Measurements from ENCODE around the gene CNOT3.
A peak's percentile ranks its signal among the peaks of the same experiment; 100 is the strongest.

CNOT3 gene

DNA sequence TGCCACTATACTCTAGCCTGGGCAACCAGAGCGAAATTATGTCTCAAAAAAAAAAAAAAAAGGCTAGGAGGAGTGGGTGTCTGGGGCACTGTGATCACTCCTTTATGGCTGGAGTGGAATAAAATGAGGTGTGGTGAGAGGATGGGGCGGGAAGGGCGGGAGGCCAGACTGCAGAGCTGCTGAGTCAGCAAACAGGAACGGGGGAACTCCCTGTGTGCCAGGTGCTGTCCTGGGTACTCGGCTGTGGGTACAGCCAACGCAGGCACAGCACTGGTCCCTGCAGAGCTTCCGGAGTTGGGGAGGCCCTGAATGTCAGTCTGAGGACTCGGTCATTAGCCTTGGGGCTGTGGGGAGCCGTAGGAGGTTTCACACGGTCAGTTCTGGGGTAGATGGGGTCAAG is 16.3 kb upstream of the CNOT3 start:
- no peak for DNase-seq (ENCODE audit: low spot score)

DNA sequence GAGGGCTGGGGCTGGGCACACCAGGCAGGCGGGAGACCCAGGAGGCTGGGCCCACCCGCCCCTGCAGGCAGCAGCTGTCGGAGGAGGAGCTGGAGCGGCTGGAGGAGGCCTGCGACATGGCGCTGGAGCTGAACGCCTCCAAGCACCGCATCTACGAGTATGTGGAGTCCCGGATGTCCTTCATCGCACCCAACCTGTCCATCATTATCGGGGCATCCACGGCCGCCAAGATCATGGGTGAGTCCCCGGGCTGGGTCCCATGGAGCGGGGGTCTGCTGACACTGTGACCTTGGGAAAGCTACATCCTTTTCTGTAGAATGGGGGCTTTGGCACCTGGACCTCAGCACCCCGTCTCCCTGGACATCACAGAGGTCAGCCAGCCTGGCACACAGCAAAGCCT is 13.9 kb upstream of the CNOT3 start:
- DNase-seq (ENCODE audit: low spot score): no peak

DNA sequence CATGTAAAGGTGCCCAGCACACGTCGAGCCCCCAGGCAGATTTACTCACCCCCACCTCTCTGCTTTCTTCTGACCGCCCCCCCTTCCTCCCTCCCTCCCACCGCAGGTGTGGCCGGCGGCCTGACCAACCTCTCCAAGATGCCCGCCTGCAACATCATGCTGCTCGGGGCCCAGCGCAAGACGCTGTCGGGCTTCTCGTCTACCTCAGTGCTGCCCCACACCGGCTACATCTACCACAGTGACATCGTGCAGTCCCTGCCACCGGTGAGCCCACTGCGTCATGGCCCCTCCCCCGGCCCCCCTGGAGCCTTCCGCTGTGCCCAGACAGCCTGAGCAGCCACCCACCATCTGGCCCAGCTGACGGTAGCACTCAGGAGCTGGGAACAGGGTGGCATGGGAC is 13.2 kb upstream of the CNOT3 start:
- no peak for DNase-seq (ENCODE audit: low spot score)

DNA sequence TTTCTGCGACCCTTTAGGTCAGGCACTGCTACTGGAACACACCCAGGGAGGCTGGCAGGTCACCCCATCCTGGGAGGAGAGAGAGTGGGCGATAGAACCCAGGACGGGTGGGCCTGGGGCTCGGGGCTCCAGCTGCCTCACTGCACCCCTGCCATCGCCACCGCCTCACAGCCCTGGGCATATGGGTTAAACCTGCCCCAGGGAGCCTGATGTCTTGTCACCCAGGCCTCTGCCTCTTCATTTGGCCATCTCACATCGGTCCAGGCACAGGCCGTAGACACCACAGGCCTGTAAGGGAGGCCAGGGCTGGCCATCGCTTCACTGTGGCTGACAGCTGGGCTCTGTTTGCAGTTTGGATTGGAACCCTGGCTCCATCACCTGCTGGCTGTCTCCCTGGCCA is 11.8 kb upstream of the CNOT3 start:
- DNase-seq (ENCODE audit: low spot score): no peak

DNA sequence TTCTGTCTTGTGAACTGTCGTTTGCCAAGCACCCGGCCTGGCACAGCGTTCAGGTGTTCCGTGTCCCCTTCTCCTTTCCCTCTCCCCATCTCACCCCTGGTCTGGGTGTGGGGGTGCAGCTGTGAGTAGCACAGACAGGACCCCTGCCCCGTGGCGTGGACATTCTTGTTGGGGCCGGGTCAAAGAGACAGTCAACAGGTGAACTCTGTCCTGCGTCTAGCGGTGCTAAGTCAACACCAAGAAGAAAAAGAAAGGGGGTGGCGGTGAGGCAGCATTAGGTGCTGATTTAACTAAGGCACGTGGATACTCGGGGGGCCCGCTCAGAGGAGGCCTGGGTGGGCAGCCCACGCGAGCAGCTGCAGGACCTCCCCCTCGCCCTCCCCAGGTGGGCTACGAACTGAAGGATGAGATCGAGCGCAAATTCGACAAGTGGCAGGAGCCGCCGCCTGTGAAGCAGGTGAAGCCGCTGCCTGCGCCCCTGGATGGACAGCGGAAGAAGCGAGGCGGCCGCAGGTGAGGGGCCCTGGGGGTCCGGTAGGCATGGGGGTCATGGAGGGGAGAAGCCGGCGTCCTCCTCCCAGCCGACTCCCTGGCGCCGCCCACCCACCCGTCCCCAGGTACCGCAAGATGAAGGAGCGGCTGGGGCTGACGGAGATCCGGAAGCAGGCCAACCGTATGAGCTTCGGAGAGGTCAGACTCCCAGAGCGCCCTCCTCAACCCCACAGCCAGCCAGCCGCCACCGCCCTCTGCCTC is 9.7 kb upstream of the CNOT3 start:
- no peak for DNase-seq (ENCODE audit: low spot score)

DNA sequence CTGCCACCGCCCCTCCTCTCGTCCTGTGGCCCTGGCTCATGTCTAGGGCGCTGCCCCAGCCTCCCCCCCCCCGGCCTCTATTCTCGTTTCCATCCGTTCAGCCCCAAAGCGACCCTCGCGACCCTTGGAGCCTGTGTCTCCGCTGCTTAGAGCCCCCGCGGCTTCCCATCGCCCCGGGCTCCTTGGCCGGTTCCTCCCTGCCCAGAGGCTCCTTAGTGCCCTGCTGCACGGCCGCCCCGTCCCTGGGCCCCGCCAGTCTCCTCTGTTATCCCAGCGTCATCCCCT is 9.2 kb upstream of the CNOT3 start:
- no peak for DNase-seq (ENCODE audit: low spot score)

DNA sequence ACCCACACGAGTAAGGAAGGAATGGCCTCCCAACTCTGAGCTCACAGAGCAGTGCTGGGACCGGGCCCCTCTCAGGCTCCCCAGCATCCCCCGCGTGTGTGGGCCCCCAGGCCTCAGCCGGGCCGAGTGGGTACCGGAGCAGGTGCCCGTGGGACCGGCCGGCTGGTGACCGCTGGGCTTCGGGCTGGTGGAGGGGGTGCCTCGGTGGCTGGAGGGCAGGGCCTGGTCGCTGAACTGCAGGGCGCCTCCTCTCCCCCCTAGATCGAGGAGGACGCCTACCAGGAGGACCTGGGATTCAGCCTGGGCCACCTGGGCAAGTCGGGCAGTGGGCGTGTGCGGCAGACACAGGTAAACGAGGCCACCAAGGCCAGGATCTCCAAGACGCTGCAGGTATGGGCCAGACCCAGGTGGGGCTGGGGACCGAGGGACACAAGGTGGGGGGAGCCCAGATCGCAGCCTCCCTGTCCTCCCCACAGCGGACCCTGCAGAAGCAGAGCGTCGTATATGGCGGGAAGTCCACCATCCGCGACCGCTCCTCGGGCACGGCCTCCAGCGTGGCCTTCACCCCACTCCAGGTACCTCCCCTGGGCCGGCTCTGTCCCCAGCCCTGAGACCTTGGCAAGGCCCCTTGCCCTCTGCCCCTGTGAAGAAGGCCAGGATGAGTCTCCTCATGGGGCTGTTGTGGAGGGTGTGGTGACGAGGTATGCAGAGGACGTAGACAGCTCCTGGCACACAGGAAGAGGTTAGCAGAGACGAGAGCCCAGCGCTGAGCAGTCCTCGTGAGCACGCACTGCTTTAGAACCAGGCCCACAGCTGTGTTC is 8.6 kb upstream of the CNOT3 start:
- no peak for DNase-seq (ENCODE audit: low spot score)

DNA sequence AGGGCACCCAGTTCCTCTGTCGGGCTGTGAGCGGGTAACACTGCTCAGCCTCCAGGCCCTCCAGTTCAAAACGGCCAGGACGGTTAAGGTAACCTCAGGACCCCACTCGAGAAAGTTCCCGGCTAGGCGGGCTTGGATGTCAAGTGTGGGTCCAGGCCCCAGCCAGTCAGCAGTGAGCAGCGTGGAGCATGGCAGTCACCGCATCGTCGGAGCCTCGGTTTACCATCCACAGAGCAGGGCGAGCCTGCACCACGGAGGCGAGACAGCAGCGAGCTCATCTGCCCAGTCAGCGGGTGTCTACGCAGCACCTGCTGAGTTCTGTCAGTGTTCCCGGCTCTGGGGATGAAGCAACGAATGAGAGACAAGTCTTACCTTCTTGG is 8.0 kb upstream of the CNOT3 start:
- DNase-seq (ENCODE audit: low spot score): no peak

DNA sequence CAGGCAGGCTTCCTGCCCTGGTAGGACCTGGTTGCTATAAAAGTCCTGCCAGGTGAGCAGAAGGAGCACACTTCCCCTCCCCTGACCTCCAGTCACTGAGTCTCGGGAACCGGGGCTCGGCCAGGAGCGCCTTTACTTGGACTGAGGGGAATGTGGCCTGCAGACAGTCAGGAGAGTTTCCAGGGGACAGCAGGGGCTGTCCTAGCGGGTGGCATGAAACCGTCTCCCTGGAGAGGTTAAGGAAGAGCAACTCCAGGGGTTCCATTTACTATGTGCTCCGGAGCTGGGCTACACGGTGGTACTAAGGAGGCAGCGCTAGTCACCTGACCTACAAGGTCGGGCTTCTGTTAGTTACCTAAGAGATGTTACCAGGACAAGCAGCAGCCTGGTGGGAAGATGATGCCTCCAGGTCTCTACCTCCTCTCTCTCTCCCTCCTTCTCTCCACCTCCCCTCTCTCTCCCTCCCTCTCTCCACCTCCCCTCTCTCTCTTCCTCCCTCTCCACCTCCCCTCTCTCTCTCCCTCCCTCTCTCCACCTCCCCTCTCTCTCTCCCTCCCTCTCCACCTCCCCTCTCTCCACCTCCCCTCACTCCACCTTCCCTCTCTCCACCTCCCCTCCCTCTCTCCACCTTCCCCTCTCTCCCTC is 4.1 kb upstream of the CNOT3 start:
- DNase-seq (ENCODE audit: low spot score): no peak

DNA sequence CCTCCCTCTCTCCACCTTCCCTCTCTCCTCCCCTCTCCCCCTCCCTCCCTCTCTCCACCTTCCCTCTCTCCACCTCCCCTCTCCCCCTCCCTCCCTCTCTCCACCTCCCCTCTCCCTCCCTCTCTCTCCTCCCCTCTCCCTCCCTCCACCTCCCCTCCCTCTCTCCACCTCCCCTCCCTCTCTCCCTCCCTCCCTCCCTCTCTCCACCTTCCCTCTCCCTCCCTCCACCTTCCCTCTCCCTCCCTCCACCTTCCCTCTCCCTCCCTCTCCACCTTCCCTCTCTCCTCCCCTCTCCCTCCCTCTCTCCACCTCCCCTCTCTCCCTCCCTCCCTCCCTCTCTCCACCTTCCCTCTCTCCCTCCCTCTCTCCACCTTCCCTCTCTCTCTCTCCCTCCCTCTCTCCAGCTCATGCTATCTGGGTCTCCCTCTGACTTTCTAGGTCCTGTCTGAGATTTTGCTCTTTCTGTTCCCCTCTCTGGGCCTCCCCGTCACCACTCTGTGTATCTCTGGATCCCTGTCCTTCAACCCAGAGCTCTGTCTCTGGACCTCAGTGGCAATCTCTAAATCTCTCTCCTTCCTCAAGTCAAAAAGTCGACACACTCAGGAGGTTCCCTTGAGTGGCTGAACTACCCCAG is 3.5 kb upstream of the CNOT3 start:
- no peak for DNase-seq (ENCODE audit: low spot score)

DNA sequence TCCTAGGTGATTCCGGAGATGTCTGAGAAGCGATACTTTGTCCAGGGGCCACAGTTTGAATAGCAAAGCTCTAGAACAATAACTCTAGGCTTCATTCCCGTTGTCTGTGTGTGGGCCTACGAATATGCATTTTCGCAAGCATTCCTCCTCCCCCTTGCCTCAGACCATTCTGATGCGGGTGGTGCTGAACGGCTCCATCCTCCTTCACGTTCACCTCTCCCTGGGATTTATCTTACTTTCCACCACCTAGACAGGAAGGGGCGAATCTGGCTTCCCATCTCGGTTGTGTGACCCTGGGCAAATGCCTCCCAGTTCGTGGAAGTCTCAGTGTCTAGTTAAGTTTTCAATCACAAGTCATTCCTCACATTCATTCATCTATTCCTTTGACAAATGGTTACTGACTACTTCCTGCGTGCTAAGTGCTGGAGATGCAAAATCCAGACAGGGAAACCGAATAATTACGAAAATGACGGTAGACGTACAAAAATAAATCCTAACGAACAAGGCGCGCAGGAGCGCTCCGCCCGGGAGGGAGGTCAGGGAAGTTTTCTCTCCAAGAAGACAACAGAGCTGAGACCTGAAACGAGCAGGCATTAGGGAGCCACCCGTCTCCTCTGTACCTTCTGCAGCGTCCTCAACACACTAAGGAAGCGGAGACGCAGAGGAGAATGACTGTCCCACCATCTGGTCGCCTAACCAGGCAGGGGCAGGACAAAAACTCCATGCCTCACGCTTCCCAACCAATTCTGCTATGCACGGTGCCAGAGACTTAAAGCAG is 1.3 kb upstream of the CNOT3 start:
- DNase-seq (ENCODE audit: low spot score): no peak

DNA sequence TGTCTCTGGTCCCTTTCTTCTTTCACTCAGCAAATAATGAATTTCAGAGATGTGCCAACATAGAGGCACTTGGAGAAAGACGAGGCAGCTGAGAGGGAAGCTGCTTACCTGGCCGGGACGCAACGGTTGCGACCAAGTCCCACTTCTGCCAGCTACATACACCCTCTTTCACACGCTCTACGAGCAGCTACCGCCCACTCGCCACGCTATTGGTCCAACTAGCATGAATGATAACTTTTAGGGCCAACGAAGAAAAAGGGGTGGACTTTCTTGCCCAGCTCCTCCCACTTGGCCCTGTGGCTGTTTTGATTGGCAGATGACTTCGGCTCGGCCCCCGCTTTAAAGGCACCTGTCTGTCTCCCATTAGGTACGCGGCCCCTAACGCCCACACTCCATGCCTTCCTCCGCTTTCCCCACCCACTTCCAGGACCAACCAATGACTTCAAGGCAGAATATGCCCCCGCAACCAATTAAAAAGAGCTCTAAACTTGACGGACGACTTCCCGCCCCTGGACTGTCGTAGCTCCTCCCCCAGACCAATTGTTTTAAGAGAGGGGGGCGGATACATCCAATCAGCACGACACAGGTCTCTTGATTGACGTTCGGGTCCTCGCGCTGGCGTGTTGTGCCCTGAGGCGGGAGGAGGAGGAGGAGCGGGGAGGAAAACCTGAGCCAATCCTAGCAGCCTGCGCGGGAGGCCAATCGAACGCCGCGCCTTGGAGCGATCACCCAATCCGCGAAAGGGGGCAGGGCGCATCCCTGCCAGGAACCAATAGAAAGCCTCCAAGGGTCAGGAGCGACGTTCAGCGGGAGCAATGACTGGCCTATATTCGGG is 481 bp upstream of the CNOT3 start:
- DNase-seq (ENCODE audit: low spot score): peak; percentile 100

DNA sequence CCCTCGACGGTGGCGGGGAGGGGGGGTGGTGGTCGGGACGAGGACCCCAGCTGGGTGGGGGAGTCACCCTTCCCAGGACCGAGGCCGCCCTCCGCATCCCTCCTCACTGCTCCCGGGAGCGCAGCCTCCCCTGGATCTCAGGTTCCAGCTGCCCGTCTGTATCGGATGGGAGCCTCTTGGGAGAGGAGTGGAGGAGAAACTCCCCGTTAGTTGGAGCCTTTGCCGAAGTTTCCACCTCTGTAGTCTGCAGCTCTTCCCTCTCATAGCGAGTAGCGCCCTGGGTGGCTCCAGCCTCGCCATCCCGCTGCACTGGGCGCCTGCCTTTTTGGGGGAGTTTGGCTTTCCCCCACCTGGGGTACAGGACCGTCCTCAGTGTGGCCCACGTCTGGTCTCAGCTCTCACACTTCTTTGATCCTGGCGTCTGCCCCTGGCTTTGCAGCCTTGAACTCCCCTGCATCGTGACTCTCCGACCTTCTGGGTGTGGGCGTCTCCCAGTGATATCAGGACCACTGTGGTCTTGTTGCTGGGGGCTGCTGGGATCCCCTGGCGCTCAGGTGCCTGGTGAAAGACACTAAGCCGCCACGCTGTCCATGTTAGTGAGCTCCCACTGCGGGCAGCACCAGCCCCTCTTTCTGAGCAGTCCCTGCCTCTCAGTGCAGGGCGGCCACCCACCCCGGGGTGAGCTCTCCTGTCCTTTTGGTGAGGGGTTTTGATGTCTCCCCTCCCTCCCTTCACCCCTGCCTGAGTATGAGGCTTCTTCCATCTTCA is 1.1 kb downstream of the CNOT3 start:
- DNase-seq (ENCODE audit: low spot score): no peak

DNA sequence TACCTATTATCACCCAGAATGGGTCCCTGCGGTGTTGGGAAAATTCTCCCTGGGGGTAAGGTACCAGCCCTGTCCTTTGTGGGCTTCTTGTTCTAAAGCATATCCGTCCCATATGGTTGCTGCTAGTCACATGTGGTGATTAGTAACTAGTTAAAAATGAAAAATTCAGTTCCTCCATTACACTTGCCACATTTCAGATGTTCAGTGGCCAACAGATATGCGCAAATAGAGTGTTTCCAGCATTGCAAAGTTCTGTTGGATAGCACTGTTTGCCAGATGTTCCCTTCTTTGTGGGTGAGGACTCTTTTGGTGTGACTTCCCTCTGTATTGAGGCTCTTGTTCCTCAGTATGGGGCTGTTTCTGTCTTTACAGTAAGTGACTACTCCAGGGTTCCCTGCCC is 3.8 kb downstream of the CNOT3 start:
- no peak for DNase-seq (ENCODE audit: low spot score)

DNA sequence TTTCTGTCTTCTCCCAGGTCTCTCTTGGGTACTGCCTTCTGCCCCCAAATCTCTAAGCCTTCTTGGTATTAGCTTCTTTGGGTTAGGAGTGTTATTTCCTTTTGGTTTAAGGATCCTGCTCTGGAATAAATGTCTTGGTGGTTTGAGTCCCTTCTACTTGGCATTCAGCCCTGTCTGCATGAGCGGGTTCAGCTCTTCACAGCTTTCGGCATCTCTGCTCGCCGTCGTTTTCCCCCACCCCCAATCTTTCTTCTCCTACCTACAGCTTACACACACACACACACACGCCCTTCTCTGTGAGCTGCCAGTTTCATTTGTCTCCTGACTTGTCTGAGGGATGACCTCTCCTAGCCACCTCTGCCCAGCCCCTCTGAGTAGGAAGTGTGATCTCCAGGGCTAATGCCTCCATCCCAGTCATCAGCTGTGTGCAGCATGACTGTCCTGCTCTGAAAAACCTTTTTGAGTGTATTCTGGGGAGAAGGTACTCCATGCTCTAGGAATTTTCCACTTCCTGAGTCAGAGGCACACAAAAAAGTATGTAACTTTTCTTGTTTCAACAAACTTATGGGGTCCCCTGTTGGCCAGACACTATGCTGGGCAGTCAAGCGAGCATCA is 4.7 kb downstream of the CNOT3 start:
- no peak for DNase-seq (ENCODE audit: low spot score)

DNA sequence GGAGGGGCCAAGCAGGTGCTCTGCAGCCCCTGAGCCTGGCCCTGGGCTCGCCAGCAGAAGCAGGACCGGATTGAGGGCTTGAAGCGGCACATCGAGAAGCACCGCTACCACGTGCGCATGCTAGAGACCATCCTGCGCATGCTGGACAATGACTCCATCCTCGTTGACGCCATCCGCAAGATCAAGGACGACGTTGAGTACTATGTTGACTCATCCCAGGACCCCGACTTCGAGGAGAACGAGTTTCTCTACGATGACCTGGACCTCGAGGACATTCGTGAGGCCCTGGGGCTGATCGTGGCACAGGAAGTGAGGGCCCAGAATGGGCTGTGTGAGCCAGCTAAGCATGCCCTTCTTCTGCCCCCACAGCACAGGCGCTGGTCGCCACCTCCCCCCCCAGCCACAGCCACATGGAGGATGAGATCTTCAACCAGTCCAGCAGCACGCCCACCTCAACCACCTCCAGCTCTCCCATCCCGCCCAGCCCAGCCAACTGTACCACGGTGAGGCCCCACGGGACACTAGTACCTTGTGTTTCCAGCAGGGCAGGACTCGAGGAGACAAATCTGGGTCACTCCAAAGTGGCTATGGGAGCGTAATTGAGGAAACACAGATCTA is 8.1 kb downstream of the CNOT3 start:
- DNase-seq (ENCODE audit: low spot score): no peak

DNA sequence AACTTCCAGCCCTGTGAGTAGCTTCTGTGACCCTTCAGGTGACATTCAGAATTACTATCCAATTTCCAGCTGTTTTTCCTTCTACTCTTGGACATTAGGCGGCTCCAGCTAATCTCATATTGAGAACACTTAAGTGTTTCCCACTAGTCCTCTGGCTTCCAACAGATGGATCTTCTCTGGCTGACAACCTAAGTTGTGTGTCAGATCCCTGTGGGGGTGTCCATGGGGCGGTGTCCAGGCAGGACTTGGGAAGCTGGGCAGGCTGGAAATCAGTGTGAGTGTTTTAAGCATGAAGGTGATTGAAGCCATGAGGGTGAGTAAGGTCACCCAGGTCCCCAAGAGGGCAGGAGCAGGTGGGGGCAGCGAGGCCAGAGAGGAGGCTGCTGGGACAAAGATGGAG is 10.1 kb downstream of the CNOT3 start:
- no peak for DNase-seq (ENCODE audit: low spot score)

DNA sequence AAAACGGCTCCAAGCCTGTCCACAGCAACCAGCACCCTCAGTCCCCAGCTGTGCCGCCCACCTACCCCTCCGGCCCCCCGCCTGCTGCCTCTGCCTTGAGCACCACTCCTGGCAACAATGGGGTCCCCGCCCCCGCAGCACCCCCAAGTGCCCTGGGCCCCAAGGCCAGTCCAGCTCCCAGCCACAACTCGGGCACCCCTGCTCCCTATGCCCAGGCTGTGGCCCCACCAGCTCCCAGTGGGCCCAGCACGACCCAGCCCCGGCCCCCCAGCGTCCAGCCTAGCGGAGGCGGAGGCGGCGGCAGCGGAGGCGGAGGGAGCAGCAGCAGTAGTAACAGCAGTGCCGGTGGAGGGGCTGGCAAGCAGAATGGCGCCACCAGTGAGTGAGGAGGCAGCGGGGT is 10.6 kb downstream of the CNOT3 start:
- no peak for DNase-seq (ENCODE audit: low spot score)

DNA sequence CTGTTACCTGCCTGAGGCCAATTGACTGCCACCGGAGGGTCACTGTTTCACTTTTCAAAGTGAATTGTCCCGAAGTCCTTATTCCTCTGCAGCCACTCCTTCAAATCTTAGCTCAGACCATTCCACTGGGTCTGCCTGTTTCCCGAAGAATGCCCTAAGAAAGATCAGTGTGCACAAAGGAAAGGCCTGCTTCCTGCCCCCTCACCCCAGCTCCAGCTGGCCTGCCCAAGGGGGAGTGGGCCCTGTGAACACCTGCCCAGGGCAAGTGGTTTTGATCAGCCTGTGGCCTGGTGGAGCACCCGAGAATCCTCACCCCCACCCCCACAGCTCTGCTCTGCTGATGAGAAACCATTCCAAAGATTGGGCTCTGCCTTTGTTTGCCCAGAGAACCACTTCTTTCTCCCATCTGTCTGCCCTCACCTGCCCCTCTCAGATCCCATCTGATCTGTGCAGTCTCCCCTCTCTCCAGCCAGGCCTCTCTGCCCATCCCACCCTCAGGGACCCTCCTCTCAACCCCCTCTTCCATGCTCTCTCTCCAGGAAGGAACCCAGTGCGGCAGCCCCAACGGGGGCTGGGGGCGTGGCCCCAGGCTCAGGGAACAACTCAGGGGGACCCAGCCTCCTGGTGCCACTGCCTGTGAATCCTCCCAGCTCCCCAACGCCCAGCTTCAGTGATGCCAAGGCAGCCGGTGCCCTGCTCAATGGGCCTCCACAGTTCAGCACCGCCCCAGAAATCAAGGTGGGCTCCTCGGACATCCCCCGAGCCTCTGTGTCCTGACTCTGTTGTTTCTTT is 11.7 kb downstream of the CNOT3 start:
- no peak for DNase-seq (ENCODE audit: low spot score)

All from CD4-positive, alpha-beta T cell treated with Interleukin-2 at 100 ng/mL for 4 hours (primary cell).